NCI-H2107 (cell line): ENCODE results near the gene CCN2.
A peak's percentile ranks its signal among the peaks of the same experiment; 100 is the strongest.
"Not testable (repeated sequence)": the region's sequence is repeated elsewhere in the genome, so short reads cannot be mapped to it uniquely, and the experiment has no call there.

Experiments used
- DNase-seq: peaks from one replicate; lab custom pipeline; 2025; lab: John Stamatoyannopoulos, UW

The CCN2 gene

GRCh38 chr6:131909408-131910218, 41.6 kb downstream of the CCN2 start:
- DNase-seq = peak; percentile 5

DNA sequence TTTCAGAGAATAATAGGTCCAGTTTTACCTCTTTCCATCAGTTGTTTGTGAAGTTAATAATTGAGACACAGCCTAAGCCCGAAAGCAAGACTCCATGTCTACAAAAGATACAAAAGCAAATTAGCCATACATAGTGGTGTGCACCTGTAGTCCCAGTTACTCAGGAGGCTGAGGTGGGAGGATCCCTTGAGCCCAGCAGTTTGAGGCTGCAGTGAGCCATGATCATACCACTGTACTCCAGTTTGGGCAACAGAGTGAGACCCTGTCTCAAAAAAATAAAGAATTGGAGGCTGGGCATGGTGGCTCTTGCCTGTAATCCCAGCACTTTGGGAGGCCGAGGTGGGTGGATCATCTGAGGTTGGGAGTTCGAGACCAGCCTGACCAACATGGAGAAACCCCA, 42.4 kb downstream of the CCN2 start:
- not testable (repeated sequence) for DNase-seq

GRCh38 chr6:131903734-131904133, 47.4 kb downstream of the CCN2 start:
- not testable (repeated sequence) for DNase-seq

- not testable (repeated sequence) for DNase-seq
Measured at GRCh38 chr6:131901326-131901873, 49.8 kb downstream of the CCN2 start.

DNA sequence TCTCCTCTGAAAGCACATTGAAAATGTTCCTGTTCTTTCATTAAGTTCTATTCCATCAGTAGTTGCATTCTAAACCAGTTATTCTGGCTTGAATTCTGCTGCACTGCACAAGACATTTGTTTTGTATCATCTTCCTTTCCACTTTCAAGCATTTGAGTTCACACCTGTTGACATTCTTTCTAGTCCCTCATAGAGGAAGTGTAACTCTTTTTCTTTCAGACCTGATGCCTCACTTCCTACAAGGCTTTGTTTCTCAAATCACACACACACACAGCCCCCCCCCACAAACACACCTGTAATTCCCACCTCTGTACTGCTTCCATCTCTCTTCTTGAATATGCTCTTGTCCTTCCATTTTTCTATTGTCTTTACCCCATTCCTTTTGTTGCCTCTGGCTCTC, 50.9 kb downstream of the CCN2 start:
- DNase-seq = no peak

DNA sequence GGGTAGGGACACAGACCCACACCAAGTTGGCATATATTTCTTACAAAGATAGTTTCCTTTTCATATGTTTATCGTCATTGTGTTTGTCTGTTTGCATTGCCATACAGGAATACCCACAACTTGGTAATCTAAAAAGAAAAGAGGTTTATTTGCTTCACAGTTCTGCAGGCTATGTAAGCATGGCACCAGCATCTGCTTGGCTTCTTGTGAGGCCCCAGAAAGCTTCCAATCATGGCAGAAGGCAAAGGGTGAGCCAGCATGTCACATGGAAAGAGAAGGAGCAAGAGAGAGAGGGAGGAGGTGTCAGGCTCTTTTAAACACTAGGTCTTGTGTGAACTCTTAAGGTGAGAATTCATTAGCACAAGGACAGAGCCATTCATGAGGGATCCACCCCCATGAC, 52.5 kb downstream of the CCN2 start:
- DNase-seq = no peak
